Measurements from ENCODE around the gene CALN1.
"Not testable (repeated sequence)": the region's sequence is repeated elsewhere in the genome, so short reads cannot be mapped to it uniquely, and the experiment has no call there.

CALN1 gene

GRCh38 chr7:72213769-72214168 lies 198.4 kb downstream of the CALN1 start:
- no peak overlapping the region for H3K27ac ChIP-seq
- DNase-seq (ENCODE audit: low read depth, low spot score): no peak

DNA sequence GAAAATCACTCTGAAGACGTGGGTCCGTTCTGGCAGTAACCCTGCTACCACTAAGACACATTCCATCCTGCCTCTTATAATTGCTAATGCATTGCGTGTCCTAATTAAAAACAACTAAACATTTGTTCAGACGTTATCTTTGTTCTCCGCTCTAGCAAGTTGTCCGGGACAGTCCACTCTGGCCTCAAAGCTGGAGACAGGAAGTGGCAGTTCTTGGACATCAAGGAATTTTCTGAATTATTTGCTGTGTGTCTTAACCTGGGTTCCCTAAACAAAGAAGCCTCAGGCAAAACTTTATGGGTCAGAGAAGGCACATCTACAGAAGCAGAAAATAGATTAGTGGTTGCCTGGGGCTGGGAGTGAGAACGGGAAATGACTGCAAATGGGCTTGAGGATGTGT lies 199.1 kb downstream of the CALN1 start:
- no peak overlapping the region for H3K27ac ChIP-seq
- no peak for DNase-seq (ENCODE audit: low read depth, low spot score)

- H3K27ac ChIP-seq: no peak overlapping the region
- DNase-seq (ENCODE audit: low read depth, low spot score): no peak
Measured at GRCh38 chr7:72211175-72211574, 201.0 kb downstream of the CALN1 start.

DNA sequence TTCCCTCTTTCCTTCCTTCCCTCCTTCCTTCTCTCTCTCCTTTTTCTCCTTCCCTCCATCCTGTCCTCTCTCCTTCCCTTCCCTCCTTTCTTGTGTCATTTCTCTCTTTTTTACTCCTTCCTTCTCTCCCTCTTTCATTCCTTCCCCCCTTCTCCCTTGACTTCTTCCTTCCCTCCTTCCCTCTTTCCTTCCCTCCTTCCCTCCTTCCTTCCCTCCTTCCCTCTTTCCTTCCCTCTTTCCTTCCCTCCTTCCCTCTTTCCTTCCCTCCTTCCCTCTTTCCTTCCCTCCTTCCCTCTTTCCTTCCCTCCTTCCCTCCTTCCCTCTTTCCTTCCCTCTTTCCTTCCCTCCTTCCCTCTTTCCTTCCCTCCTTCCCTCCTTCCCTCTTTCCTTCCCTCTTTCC lies 203.1 kb downstream of the CALN1 start:
- not testable (repeated sequence) for DNase-seq (ENCODE audit: low read depth, low spot score); H3K27ac ChIP-seq

GRCh38 chr7:72196176-72196575 lies 216.0 kb downstream of the CALN1 start:
- DNase-seq (ENCODE audit: low read depth, low spot score): no peak
- H3K27ac ChIP-seq: no peak overlapping the region

DNA sequence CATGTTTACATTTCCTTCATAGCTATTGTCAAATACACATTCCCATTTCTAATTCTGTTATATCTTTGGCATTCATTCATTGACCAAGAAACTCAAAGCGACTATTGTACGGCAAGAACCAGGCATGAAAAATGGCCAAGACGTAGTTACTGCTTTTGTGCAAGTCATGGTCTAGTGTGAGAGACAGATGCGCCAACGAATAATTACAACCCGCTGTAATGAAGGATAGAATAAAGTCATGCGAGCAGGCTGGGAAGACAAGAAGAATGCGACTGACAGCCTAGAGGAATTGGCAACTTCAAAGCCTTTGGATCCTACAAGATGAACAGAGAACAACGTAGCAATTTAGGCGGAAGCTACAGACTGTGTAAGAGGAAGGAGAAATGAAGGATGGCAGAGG lies 221.2 kb downstream of the CALN1 start:
- H3K27ac ChIP-seq: no peak overlapping the region
- DNase-seq (ENCODE audit: low read depth, low spot score): no peak

DNA sequence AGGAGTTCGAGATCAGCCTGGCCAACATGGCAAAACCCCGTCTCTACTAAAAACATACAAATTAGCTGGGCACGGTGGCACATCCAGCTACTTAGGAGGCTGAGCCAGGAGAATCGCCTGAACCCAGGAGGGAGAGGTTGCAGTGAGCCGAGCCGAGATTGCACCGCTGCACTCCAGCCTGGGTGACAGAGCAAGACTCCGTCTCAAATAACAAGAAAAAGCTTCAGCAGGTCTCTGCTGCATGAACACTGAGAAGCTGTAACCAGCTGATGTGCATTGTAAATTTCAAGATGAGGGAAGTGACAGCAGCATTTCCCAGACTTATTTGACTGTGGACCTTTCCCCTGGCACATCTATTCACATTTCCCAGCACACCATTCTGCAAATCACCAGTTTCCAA lies 222.0 kb downstream of the CALN1 start:
- no peak overlapping the region for H3K27ac ChIP-seq
- no peak for DNase-seq (ENCODE audit: low read depth, low spot score)

DNA sequence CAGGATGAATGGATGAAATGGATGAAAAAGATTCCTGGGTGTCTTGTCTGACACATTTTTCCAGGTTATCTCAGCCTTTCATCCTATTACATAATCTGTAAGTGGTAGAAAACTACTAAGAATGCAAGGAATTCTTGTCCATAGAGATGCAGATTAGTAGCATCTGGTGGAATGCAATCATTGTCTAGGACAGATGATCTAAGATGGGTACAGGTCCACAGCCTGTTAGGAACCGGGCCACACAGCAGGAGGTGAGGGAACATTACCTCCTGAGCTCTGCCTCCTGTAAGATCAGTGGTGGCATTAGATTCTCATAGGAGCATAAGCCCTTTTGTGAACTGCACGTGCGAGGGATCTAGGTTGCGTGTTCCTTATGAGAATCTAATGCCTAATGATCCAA lies 225.0 kb downstream of the CALN1 start:
- H3K27ac ChIP-seq: no peak overlapping the region
- no peak for DNase-seq (ENCODE audit: low read depth, low spot score)

DNA sequence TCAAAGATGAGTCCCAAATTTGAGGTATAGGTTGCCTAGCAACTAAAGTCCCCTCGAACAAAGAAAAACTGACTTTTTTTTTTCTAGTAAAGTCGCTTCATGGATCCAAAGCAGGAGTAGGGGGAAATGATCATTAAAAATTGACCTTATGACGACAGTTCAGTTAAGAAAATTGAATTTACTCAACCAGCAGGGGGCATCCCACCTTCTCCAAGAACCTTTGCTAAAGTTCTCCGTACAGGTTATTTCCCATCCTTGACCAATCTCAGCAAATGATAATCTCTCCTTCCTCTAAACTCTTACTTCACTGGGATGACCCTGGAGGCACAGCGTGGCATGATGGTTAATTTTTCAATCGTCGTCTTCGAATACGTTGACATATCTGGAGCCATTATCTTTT lies 228.3 kb downstream of the CALN1 start:
- no peak overlapping the region for H3K27ac ChIP-seq
- DNase-seq (ENCODE audit: low read depth, low spot score): no peak

GRCh38 chr7:72182036-72182435 lies 230.1 kb downstream of the CALN1 start:
- DNase-seq (ENCODE audit: low read depth, low spot score): no peak
- H3K27ac ChIP-seq: no peak overlapping the region

DNA sequence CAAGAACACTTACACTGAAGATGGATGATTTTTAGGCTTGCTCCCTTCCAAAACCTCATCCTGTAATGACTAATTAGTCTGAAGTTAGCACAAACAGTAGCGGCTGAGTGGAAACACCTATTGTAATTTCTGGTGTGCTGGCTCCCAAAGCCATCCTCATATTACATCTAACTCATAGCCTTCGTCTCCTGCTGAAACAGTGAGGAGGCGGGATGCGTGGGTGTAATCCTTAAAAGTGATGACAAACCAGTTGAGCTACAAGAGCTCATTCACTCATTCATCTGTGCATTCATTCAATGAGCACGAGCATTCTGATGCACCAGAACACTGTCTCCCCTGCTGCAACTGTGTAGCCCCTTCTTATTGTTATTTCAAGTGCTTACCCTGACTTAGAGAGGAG lies 235.3 kb downstream of the CALN1 start:
- no peak for DNase-seq (ENCODE audit: low read depth, low spot score)
- H3K27ac ChIP-seq: no peak overlapping the region

- H3K27ac ChIP-seq: no peak overlapping the region
- DNase-seq (ENCODE audit: low read depth, low spot score): no peak
Measured at GRCh38 chr7:72170475-72170874, 241.7 kb downstream of the CALN1 start.

DNA sequence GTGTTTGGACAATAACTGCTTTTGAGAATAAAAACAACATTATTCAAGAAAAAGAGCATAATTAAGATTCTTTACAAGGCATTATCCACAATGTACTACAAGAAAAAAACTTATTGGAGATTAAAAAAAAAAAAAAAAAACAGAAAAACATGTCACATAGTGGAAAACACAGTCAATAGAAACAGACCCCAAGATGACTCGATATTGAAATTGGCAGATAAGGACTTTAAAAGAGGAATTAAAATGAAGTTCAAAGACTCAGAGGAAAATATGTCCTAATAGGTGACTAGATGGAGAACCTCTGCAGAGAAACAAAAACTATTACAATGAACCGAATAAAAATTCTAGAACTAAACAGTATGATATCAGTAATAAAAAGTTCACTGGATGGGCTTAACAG lies 248.9 kb downstream of the CALN1 start:
- no peak for DNase-seq (ENCODE audit: low read depth, low spot score)
- no peak overlapping the region for H3K27ac ChIP-seq

- H3K27ac ChIP-seq: no peak overlapping the region
- no peak for DNase-seq (ENCODE audit: low read depth, low spot score)
Measured at GRCh38 chr7:72161534-72161933, 250.6 kb downstream of the CALN1 start.

DNA sequence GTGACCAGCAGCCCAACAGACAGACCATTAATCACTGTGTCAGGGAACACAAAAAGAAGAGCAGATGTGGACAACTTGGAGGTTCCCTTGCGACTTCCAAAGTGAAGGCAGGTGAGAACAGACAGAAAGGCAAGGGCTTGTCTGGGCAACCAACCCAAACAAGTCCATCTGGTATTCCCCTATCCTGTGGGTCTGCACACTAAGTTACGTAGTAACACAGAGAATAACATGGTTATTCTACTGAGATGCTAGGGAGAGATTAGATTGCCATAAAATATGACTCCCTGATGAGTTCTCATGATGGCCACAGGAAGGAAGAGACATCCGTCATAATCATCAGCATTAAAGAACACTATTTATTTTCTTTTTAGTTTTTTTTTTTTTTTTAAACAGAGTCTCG lies 252.2 kb downstream of the CALN1 start:
- H3K27ac ChIP-seq: no peak overlapping the region
- no peak for DNase-seq (ENCODE audit: low read depth, low spot score)

DNA sequence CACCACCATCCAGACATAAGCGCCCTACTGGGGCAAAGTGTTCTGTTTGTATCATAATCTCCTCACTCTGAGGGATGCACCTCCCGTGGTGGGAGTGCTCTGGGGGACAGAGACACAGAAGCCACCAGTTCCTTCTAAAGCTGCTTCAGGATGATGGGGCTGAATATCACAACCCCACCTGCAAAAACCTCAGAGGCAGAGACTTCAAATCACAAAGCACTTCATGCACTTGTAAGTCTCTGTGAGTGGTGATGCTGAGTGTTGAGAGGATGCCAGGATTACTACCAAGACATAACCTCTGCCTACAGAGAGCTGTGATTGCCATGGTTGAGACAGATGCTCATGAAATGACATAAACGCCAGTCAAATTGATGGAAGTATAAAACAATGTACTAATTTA lies 255.5 kb downstream of the CALN1 start:
- no peak for DNase-seq (ENCODE audit: low read depth, low spot score)
- H3K27ac ChIP-seq: no peak overlapping the region

- no peak for DNase-seq (ENCODE audit: low read depth, low spot score)
- no peak overlapping the region for H3K27ac ChIP-seq
Measured at GRCh38 chr7:72153132-72153512, 259.0 kb downstream of the CALN1 start.

DNA sequence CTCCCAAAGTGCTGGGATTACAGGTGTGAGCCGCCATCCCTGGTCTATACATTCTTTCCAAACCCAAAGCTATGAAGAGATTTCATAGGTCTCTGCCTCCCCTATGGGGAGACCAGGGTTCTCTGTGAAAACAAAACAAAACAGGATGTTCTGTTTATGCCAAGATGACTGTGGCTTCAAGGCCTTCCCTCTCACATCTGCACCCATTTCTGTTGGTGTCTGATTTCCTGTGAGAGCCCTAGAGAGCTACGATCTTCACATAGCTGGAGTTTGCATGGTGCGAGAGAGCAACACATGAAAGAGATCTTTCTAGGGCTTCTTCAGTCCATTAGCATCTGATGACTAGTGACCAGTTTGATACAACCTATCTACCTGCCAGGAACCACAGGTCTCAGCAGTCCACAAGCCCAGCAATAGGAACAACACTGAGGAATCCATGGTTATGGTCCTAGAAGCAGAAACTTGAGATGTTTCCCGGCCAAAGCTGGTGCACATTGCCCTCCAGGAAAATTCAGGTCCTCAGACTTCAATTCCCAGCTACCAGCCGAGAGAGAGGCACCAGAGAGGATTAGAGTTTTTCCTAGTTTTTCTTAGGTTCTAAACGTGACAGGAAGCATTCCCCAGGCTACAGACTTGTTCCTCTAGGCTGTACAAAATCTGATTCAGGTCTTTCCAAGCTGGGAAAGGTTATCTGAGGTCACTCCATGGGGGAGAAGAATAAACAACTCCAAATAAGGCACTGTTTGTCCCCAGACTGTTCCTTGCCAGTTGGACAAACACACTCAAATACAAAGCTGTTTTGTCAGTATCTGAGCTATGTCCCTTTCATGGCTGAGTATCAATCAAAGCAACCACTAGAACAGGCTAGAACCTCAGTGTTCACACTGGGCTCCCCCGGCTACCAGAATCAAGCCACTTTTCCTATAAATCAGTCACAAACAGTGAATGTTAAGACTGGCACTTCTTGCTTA lies 259.7 kb downstream of the CALN1 start:
- no peak overlapping the region for H3K27ac ChIP-seq
- DNase-seq (ENCODE audit: low read depth, low spot score): no peak

- no peak for DNase-seq (ENCODE audit: low read depth, low spot score)
- H3K27ac ChIP-seq: no peak overlapping the region
Measured at GRCh38 chr7:72140566-72140965, 271.6 kb downstream of the CALN1 start.

- DNase-seq (ENCODE audit: low read depth, low spot score): no peak
- no peak overlapping the region for H3K27ac ChIP-seq
Measured at GRCh38 chr7:72127136-72127535, 285.0 kb downstream of the CALN1 start.

DNA sequence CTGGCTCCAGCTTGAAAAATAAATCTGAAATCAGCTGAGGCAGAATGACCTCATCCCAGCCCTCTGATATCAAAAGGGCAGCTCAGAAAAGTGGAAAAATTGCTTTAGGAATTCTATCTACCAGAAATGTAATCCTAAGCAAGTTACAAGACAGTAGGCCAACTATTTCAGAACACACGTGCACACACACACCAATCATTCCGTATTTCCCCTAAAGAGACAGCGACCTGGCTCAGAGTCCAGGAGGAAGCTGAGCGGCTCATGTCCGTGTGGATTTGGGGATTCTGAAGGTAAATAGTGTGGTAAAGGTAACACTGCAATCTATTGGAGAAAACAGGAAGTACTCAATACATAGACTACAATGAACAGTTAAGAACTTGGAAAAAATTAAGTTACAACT lies 288.2 kb downstream of the CALN1 start:
- DNase-seq (ENCODE audit: low read depth, low spot score): no peak
- no peak overlapping the region for H3K27ac ChIP-seq

GRCh38 chr7:72118366-72118765 lies 293.8 kb downstream of the CALN1 start:
- H3K27ac ChIP-seq: no peak overlapping the region
- no peak for DNase-seq (ENCODE audit: low read depth, low spot score)

Measured in epithelial cell of prostate (primary cell).